ELF-1 (cell line): ENCODE results near the gene LHFPL3.

Experiments
- DNase-seq: peaks from one replicate; pipeline ENCODE4 v3.0.0-alpha.2; 2016; ENCODE audit warnings: low read depth, low spot score

LHFPL3 gene

DNA sequence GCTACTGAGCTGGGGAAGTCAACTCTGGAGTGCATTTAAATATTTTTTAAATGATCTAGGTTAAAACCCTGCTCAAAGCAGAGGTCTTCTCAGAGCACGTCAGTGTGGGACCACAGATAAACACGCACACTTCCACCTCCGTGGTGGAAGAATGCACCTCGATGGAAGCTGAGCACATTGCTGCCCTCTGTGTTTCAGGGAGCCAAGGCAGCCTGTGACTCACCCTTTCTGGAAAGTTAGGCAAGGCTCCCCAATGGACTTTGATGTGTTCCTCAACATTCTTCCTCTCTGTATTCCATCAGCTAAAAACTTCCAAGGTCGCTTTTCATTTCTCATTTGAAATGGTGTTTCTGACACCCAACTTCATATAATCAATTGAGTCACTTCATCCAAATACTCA, 514.8 kb downstream of the LHFPL3 start:
- no peak for DNase-seq

- DNase-seq, result no peak
These were observed 517.2 kb downstream of the LHFPL3 start for GRCh38 chr7:104845557-104845956.

- no peak for DNase-seq
These were observed 518.3 kb downstream of the LHFPL3 start for GRCh38 chr7:104846731-104847130.

DNA sequence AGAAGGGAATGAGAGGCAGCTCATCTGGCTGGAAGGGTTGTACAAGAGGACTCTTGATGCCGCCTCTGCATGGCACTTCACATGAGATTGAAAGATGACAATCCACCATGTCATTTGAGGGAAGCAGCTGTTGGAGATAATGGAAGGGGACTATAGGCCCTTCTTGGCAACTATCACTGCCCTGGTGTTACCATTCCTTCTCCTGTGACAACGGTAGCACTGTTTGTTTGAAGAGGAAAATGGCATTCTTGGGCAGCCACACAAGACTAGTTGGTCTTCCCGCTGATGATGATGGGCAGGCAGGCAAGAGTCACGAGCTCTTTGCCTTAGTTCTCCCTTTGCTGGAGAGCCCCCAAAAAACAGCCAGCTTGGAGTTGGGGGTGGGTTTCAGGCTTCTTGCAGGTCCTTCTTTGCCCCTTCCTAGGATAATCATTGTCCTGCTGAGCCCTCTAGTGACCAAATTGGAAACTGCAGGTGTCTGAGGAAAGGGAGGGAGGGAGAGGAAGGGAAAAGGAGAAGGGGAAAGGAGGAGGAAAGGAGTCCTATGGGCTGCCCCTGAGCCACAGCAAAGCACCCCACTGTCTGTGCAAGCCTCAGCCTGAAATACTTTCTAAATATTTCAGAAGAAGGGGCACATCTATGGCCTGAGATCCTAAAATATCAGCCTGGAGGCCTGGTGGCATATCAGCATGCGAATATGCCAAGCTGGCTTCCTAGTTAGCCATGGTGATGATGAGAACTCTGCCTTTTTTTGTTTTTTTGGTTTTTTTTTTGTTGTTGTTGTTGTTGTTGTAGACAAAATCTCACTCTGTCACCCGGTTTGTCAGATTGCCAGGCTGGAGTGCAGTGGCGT, 520.0 kb downstream of the LHFPL3 start:
- DNase-seq, result peak; percentile 71

DNA sequence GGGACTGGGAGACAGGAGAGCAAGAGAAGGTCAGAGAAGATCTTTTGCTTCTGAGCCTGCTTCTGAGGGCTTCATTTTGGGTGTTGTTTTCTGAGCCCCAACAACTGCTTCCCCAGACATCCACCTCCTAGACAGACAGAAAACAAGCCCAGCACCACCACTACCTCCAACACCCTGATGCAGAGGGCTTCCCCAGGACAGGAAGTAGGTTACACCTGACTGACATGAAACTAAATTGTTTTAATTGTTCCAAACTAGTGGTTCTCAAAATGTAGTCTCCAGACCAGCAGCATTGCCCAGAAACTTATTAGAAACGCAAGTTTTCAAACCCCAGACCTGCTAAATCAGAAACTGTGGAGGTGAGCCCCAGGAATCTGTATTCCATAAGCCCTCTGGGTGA, 522.0 kb downstream of the LHFPL3 start:
- DNase-seq, result no peak

- no peak for DNase-seq
These were observed 522.9 kb downstream of the LHFPL3 start for GRCh38 chr7:104851268-104851667.

DNA sequence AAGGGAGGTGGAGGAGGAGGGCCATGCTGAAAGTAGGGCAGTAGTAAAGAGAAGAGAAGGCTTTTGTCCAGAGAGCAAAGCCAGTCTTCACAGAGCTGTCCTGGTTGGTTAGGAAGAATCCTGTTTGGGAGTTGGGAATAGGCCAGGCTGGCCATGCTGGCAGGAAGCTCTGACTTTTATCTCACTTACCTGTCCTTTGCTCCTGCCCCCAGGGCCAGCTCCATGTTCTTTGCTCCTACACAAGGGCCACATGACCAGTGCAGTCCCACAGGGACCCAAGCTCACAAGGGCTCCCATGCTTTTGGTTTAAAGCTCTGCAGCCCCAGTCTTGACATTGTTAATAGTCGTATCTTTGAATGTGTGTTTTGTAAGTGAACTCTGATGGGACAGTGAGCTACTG, 524.0 kb downstream of the LHFPL3 start:
- DNase-seq, result peak; percentile 8

DNA sequence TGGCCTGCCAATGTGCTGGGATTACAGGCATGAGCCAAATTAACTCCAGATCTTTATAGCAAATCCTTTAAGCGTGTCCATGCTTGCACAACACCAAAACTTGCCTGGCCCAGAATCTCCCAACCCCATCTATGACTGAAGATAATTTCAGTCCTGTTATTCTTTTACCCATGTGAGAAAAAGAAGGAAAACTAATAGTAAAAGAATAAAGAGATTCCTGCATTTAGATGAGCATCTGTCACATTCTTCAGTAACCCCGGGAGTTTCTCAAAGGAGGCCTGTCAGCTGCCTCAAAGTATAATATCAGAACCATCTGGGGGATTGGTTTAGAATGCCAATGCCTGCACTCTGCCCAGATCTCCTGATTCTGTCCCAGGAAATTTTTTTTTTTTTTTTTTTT, 527.5 kb downstream of the LHFPL3 start:
- no peak for DNase-seq

- no peak for DNase-seq
These were observed 529.3 kb downstream of the LHFPL3 start for GRCh38 chr7:104857458-104858425.

DNA sequence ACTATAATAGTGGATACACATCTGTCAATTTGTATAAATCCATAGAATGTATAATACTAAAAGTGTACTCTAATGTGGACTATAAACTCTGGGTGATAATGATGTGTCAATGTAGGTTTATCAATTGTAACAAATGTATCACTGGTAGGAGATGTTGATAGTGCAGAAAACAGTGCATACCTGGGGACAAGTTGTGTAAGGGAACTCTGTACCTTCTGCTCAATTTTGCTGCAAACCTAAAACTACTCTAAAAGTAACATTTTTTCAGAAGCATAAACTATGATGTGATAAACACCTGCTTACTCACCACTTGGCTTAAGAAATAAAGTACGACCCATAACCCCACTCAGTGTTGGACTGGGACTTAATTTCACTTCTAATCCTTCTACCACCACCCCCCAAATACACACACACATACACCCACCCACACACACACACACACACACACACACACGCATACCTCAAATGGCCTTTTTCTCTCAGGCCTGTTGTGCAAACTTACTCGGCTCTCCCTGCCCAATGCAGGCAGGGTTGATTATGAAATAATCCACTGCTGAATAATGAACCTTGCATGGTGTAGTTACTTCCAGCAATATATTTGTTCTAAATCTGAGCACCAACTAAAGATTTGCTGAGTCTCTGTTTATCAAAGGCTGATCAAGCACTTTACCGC, 531.5 kb downstream of the LHFPL3 start:
- DNase-seq, result no peak

DNA sequence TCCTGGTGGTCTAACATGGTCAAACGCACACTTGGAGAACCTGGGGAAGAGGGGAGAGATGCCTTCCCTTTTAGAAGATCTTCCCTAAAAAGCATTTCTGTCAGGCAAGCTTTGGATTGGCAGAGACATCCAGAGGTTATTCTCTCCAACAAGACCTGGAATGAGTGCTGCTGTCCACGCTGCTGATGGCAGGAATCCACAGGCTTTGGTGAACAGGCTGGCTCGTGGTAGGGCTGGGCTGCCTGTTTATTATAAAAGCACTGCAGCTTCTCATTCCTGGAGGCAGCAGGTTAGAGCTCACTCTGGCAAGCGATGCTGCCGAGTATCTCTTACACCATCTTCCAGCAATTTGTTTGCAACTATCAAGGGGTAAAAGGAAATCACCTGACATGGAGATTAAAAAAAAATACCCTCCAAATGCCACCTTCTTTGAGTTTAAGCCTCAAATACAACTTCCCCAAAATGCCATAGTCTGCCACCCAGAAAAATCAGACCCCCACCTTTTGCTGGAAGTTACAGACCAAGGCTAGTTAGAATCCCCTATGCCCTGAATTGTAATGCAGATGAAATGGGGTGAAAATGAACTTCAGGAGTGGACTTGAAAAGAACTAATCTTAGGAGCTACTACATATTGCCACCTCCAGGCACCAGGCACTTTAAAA, 533.5 kb downstream of the LHFPL3 start:
- DNase-seq, result no peak

DNA sequence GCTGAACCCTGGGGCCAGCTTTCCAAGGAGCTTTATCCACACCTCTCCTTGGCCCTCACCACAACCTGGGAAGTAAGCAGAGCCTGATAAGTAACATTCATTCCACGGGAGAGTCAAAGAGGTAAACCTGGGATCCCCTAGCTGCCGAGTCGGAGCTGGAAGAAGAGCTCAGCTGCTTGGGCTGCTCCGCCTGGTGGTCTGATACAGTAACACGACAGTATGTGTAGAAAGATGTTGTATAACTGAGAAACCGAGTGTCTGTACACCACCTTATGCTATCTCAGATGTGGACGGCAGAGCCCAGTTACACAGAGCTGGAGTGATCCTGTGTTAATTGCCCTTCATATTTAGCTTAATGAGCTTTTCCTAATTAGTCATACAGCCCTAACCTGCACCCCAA, 534.3 kb downstream of the LHFPL3 start:
- DNase-seq, result peak; percentile 18

GRCh38 chr7:104873401-104873800, 545.0 kb downstream of the LHFPL3 start:
- DNase-seq, result no peak

GRCh38 chr7:104878577-104878976, 550.2 kb downstream of the LHFPL3 start:
- DNase-seq, result no peak

GRCh38 chr7:104883248-104883717, 554.9 kb downstream of the LHFPL3 start:
- no peak for DNase-seq

DNA sequence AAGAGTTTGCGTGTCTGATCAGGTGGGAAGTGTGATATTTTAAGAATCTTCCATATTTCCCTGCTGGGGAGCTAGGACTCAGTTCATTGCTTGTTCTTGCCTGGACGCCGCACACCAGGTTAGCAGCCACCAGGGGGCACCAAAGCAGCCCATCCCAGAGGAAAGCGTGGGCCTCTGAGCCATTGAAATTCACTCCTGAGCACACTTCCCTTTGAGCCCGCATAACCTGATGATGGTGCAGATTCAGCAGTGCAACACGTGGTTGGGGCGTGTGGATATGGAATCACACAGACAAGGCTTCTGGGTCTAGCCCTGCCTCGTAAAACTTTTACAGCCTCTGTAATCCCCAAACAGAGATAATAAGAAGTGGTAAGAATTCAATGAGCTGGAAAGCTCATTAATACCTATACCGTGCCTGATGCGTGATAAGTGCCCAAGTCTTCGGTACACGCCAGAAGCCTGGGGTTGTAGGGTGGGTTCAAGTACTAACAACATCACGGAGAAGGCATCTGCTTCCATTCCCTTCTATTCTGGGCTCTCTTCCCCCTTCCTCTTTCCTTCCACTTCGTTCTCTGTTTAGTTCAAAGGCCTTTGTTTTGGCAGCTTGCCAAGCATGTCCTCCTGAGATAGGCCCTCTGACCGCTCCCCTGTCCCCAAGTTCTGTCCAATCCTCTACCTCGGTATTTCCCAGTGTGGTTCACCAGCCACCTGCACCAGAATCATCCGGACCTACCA, 555.5 kb downstream of the LHFPL3 start:
- DNase-seq, result peak; percentile 90

DNA sequence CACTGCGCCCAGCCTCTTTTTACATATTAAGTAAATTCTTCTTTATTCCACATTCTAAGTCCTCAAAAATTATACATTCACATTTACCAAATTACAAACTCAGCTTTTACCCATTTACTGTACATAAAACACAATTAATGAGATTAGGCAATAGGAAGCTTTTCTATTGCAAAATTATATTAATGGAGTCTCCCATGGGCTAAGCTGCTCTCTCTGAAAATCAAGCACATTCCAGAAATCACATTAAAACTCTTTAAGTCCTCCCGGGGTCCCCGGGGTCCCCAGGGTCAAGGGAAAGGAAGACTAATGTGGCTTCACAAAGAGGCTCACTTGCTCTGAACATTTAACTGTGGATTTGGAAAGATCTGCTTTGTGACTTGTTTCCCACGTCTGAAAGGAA, 558.2 kb downstream of the LHFPL3 start:
- DNase-seq, result no peak

- DNase-seq, result peak; percentile 8
These were observed 561.8 kb downstream of the LHFPL3 start for GRCh38 chr7:104890216-104890615.

DNA sequence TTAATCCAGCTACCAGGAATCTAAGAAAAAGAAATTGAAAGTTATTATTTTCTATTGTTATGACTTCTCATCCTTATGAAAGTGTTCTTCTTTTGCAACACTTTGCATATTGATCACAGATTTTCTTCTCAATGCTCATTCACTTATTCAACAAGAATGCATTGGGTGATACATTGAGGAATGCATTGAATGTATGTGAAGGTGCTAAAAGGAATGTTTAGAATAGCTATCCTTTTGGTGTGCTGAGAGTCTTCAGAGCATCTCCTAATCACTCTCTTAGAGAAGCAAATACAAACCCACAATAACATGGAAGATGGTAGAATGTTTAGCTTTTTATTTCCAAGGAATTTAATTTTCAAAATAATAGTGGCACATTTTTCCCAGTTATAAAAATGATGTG, 563.5 kb downstream of the LHFPL3 start:
- no peak for DNase-seq

GRCh38 chr7:104894314-104894713, 565.9 kb downstream of the LHFPL3 start:
- no peak for DNase-seq
